ENCODE measurements around the gene PLD3. TPM values are rescaled to one million over a fixed set of nuclear protein-coding genes. Genes with fewer than 3 reads are reported as not detected.
A peak's percentile ranks its signal among the peaks of the same experiment; 100 is the strongest.
"Not testable (repeated sequence)": the region's sequence is repeated elsewhere in the genome, so short reads cannot be mapped to it uniquely, and the experiment has no call there.

Gene PLD3
- total RNA-seq, 1 experiment from 2014 or later = 179 TPM

DNA sequence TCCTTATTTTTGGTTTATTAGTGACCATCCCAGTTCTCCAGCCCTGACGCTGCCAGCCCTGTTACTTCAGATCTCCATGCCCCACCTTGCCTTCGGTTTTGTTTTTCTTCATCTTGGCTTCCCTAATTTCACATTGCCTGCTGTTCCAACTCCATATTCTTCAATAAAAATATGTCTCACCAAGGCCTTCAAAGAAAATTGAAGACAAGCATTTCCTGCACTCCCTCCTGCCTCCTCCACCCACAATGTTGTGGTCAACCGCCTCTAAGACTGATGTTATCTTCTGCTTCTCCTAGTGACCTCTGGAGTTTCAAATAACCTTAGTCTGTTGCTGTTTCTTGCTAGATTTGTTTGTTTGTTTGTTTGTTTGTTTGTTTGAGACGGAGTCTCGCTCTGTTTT lies 14.6 kb downstream of the PLD3 start:
- no peak for DNase-seq (ENCODE audit: low read depth)

DNA sequence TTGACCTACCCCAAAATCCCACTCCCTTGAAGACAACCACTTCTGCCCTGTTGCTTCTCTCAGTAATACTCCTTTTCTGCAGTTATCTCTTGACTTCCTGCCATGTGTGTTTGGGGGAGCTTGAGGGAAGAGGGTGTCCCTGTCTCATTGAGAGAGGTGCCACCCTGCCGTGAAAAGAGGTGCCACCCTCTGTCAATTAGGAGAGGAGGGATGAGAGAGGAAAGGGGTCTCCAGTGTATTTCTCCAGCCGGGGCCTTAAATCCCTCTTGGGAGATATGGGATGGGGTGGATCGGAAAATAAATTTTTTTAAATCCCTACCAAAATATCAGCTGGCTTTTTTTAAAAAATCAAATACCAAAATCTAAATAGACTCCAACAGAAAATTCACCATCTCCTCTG lies 16.5 kb downstream of the PLD3 start:
- DNase-seq (ENCODE audit: low read depth) = no peak

DNA sequence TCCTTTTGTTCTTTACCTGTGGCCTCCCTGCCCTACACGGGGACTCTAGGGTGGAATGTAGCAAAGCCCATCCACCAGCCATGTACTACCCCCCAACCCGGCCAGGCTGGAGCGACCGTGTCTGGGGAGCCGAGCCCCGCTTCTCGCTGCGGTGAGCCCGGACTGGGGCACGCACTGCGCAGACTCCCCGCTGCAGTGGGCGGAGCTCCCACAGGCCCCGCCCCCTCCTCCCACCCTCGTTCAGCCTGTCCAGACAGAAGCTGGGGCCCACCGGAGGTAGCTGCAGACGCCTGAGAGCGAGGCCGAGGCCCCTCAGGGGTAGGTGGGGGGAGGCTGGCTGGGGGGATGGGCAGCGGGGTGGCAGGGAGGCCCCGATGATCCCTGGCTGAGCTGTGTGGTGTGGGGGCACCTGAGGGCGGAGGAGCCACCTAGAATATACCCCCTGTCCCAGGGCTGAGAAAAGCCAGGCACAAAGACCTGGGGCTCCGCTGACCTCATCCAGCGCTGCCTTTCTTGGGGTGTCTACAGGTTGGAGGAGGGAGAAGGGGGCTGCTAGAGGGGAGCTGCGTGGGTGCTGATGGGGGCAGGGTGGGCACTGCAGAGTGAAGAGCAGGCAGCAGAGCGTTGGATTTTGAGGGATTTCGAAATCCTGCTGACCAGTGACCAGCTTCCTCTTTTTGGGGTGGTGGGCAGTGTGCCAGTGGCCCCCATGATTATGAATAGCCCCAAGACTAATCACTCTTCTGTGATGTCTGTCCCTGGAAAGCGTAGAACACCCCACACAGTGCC lies 17.3 kb downstream of the PLD3 start:
- DNase-seq (ENCODE audit: low read depth) = no peak

DNA sequence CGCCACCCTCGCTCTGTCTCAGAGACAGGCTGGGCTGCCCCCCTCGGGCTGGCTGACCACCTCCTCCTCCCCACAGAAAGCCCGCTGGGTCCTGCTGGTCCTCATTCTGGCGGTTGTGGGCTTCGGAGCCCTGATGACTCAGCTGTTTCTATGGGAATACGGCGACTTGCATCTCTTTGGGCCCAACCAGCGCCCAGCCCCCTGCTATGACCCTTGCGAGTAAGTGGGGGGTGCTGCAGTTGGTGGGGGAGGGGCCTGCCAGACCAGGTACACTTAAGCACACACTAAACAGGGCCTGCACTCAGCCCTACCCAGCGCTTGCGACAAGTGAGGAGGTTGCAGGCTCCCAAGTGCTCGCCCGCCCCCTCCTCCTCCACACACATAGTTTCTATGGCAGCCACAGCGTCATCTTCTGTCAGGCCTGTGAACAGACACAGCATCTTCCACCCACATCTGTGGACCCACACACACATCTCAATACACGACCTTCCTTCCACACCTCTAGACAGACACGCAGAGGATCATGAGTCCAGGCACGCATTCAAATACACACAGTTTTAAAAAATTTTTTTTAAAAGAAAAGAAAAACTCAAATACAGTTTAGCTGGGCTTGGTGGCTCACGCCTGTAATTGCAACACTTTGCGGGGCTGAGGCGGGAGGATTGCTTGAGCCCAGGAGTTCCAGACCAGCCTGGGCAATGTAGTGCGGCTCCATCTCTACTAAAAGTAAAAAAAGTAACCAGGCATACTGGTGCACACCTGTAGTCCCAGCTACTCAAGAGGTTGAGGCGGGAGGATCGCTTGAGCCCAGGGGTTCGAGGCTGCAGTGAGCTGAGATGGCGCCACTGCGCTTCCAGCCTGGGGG lies 18.4 kb downstream of the PLD3 start:
- DNase-seq (ENCODE audit: low read depth) = no peak

DNA sequence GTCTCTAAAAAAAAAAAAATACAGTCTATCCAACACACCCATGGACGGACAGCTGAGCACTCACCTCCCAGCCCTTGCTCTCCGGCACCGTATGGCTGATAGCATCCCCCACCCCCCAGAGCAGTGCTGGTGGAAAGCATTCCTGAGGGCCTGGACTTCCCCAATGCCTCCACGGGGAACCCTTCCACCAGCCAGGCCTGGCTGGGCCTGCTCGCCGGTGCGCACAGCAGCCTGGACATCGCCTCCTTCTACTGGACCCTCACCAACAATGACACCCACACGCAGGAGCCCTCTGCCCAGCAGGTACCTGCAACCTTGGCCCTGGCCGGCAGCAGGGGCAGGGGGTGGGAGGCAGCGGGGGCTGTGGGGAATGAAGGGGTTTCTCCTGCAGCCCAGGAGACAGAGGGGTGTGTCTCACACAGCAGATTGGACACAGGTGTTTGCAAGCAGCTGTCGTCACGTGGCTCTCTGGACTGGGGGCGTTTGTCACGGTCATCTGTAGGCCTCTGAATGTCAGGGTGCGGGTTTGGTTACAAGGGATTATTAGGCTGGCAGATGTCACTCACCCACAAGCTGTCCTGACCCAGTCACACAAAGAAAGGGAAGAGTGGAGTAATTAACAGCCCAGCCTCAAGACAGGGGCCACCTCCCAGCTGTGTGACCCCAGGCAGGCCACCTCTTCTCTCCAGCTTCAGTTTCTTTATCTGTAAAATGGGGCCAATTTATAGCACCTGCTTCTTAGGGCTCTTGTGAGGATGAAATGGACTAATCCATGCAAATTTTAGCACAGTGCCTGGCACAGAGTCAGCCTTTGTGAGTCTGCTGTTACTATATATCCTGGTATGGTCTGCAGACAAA lies 19.3 kb downstream of the PLD3 start:
- no peak for DNase-seq (ENCODE audit: low read depth)

DNA sequence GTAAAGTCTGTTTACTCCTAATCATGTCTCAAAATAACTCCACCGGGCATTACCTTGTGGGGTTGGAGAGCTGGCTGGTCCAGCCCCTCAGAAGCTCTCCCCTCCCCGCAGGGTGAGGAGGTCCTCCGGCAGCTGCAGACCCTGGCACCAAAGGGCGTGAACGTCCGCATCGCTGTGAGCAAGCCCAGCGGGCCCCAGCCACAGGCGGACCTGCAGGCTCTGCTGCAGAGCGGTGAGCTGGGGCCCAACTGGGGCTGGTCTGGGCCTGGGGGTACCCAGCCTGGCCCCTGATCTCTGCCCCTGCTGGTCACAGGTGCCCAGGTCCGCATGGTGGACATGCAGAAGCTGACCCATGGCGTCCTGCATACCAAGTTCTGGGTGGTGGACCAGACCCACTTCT lies 21.3 kb downstream of the PLD3 start:
- no peak for DNase-seq (ENCODE audit: low read depth)

DNA sequence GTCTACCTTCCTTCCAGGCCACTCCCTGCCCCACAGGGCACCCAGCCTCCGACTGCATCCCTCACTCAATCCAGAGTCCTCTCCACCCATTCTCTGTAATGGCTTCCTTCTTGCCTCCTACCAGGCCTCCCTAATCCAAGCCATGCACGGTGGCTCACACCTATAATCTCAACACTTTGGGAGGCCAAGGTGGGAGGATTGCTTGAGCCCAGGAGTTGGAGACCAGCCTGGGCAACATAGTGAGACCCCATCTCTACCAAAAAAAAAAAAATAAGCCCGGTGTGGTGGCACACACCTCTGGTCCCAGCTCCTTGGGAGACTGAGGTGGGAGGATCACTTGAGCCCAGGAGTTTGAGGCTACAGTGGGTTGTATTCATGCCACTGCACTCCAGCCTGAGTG lies 21.8 kb downstream of the PLD3 start:
- DNase-seq (ENCODE audit: low read depth) = not testable (repeated sequence)

DNA sequence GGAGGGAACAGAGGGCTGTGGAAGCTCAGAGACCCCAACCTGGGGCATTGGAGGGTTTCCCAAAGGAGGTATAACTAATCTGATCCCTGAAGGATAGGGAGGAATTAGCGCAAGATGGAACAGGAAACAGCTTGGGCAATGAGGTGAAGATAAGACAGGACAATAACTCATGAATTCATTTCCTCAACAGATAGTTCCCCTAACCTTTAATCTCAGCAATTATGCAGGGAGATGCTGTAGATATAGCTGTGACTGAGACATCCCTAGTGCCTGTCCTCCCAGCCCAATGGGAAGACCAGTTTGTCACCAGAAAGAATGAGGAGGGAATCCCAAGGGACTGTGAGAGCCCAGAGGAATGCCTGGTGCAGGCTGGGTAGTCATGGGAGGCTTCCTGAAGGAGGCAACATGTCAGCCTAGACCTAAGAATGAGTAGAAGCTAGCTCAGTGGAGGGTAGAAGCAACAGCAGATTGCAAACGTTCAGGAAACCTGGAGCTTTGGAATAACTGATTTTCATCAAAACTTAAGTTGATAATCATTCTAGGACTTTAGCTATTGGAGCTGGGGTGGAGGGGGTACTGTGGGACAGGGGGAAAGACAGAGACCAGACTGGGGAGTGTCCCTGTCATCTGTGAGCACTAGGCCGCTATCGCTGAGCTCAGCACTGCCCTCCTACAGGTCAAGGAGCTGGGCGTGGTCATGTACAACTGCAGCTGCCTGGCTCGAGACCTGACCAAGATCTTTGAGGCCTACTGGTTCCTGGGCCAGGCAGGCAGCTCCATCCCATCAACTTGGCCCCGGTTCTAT lies 22.7 kb downstream of the PLD3 start:
- DNase-seq (ENCODE audit: low read depth) = no peak

DNA sequence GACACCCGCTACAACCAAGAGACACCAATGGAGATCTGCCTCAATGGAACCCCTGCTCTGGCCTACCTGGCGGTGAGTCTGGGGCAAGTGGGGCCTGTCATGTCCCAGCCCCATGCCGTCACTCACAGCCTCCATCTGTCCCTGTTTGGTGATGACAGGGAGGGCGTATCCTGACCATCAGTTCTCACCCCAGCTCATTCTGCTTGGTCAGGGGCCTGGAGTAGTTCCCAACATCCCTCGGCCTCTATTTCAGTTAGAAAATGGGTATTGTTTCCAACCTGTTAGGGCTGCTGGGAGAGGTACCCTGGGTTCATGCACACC lies 23.3 kb downstream of the PLD3 start:
- DNase-seq (ENCODE audit: low read depth) = no peak

DNA sequence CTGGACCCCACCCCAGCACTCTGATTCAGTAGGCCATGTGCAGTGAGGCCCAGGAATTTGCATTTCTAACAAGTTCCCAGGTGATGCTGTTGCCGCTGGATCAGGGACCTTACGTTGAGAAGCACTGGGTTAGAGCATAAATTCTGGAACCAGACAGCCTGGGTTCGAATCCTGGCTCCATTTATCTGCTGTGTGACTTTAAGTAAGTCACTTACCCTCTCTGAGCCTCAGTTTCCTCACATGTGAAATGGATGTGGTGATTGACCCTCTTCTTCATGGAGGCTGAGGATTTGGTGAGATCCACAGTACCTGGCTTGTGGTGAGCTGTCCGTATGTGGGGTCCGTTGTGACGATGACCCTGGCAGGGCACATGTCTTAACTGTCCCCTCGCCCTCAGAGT lies 25.6 kb downstream of the PLD3 start:
- DNase-seq (ENCODE audit: low read depth) = no peak

DNA sequence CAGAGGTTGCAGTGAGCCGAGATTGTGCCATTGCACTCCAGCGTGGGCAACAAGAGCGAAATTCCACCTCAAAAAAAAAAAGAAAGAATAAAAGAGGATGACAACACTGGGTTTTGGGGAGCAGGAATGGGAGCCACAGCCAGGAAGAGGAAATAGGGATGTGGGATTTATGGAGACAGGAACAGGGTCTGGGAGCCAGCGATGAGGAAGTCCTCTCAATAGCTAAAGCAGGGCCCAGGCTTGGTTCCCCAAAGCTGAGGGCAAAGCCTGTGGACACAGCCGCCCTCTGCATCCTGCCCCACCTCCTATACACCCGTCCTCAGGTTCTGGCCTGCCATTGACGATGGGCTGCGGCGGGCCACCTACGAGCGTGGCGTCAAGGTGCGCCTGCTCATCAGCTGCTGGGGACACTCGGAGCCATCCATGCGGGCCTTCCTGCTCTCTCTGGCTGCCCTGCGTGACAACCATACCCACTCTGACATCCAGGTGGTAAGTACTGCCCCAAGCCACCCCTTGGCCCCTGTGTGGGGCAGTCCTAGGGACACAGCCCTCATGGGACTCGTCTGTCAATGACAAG lies 27.9 kb downstream of the PLD3 start:
- DNase-seq (ENCODE audit: low read depth) = no peak

DNA sequence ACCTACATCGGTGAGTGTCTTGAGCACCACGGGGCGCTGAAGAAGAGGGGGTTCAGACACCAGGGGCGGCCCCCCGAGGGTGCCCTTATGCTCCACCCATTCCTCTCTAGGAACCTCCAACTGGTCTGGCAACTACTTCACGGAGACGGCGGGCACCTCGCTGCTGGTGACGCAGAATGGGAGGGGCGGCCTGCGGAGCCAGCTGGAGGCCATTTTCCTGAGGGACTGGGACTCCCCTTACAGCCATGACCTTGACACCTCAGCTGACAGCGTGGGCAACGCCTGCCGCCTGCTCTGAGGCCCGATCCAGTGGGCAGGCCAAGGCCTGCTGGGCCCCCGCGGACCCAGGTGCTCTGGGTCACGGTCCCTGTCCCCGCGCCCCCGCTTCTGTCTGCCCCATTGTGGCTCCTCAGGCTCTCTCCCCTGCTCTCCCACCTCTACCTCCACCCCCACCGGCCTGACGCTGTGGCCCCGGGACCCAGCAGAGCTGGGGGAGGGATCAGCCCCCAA lies 29.4 kb downstream of the PLD3 start:
- DNase-seq (ENCODE audit: low read depth) = no peak

DNA sequence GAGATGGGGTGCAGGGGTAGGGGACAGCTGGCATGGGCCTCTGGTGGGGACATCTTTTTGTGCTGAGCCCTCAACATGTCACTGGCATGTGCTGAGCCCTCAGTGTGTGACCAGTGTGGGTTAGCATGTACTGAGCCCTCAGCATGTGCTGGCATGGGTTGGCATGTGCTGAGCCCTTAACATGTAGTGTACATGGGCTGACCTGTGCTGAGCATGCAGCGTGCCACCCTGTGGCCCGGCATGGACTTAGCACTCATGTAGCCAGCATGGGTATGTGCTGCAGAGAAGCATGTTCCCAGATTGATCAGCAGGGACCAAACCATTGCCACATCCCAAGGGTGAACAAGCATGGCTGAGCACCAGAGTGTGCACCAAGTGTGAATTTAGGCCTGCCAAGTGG lies 30.0 kb downstream of the PLD3 start:
- no peak for DNase-seq (ENCODE audit: low read depth)

DNA sequence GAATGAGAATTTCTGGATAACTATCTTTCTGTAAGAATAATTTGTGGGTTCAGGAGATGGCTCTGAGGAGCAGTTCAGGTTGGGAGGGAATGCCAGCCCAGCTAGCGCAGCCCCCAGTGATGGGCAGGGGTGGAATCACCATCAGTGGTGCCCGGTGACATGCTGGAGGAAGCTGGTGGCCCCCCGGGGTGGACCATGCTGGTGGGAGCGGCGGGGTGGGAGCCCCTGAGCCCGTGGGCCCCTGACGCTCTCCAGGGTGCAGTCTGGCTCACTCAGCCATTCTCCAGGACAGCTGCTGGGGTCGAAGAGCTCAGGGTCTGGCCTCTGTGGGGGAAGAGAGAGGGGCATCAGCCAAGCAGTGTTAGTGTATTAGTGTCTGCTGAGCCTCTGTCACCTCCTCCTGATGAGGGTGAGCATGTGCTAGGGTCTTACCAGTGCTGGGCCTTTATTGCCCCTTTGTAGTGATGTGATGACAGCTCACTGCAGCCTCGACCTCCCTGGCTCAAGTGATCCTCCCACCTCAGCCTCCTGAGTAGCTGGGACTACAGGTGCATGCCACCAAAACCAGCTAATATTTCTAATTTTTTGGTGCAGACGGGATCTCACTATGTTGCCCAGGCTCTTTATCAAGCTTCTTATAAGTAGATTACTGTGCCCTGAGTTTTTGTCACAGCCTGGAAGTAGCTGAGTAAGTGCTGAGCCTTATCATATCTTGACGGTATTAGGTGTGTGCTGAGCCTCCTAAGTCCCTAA lies 31.1 kb downstream of the PLD3 start:
- DNase-seq (ENCODE audit: low read depth) = no peak

DNA sequence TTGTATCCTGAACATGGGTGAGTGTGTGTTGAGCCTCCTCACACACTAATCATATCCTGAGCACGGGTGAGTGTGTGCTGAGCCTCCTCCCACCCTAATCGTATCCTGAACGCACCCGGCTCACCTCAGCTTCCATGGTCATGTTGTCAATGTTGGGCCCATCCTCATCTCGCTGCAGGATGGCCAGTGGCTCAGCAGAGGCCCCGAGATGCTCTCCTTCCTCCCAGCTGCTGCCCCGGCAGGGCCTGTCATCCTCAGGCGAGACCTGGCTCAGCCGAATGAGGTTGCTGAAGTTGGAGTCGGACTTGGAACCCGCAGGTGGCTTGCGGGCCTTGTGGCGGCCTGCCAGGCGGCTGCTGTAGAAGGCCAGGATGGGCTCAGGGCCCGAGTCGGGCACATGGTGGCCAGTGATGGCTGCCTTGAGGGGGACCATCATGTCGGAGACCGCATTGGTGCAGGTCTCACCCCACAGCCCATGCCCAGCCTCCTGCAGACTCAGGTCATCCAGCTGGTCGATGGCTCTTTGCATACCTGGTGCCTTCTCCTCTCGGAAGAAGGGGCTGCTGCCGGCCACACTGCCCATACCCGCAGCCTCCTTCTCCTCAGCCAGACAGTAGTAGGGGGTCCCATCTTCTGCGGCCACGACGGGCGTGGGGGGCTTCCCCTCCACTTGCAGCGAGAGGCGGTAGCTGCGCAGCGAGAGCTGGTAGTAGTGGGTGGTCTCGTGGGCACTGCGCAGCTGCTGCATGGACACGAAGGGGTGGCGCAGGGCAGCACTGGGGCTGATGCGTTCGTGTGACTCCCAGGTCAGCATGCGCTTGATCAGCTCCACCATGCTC lies 31.9 kb downstream of the PLD3 start:
- DNase-seq (ENCODE audit: low read depth) = no peak

DNA sequence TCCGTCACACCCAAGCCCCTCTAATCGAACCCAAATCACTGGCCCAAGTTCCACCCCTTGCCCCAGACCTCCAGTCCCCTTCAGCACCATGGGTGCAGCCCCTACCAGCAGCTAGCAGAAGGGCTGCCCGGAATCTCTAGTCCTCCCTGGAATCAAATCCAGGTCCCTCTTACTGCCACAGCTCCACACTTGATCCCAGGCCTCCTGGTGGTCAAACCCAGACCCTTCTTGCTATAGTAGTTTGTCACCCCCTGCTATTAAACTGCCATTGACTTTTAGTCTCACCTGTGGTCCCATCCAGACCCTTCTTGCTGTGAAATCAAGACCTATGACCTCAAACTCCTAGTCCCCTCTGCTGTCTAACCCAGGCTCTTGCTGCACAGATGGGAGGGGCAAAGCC lies 32.8 kb downstream of the PLD3 start:
- DNase-seq (ENCODE audit: low read depth) = no peak

DNA sequence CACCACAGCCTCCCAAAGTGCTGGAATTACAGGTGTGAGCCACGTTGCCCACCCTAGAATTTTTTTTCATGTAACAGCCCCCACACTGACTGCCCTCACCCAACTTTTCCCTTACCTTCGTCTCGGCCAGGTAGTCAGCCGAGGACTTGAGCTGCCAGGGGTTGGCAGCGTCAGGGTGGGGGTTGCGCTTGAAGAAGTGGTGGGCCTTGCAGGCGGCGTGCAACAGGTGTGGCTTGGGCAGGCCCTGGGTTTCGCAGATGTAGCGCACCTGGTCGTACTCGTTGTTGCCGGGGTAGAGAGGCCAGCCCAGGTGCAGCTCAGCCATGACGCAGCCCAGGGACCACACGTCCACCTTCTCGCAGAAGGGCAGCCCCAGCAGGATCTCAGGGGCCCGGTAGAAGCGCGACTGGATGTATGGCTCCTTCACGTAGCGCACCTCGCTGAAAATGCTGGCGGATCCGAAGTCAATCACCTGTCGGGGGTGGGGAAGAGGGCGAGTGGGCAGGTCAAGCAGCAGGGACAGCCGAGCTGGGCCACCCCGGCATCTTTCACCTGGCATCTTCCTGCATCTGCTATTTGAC lies 35.3 kb downstream of the PLD3 start:
- no peak for DNase-seq (ENCODE audit: low read depth)

DNA sequence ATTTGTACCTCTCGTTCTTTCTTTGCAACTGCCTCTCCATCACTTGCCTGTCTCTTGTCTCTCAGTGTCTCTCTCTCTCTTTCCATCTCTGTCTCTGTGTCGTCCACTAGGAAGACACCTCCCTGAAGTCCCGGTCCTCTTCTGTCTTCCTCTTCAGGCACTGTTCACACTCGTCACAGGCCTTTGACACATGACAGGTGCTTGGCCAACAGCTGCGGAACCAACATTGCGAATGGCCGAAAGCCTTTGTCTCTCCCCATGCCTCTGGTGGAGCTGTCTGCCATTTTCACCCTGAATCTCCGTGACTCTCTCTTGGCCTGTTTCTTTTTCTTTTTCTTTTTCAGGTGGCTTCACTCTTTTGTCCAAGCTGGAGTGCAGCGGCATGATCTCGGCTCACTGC lies 38.7 kb downstream of the PLD3 start:
- DNase-seq (ENCODE audit: low read depth) = no peak

DNA sequence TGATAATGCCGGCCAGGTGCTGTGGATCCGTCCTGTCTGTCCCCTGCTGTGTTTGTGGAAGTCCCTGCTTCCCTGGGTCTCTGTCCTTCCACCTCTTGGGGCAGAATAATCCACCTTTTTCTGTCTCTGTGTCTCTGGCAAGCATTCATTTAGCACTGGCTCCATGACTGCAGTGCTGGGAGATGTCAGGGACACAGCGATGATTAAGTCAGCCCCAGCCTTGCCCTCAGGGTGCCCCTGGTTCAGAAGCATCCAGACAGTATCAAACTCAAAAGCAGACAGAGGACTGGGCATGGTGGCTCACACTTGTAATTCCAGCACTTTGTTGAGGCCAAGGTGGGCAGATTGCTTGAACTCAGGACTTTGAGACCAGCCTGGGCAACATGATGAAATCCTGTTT lies 40.0 kb downstream of the PLD3 start:
- peak; percentile 32 for DNase-seq (ENCODE audit: low read depth)
